GM21515 (cell line): Measurements from ENCODE around the gene WDFY2.

ENCODE experiments used
- ATAC-seq: cut with Tn5 transposase; IDR thresholded peaks from one replicate; pipeline ENCODE4 v1.9.1; 2021; ENCODE audit not compliant: unreplicated experiment

WDFY2 gene

GRCh38 chr13:51811046-51811445, 226.8 kb downstream of the WDFY2 start:
- ATAC-seq: no peak

- no peak for ATAC-seq
Measured at GRCh38 chr13:51811920-51812451, 227.7 kb downstream of the WDFY2 start.

- ATAC-seq: no peak
Measured at GRCh38 chr13:51814071-51814470, 229.8 kb downstream of the WDFY2 start.

- peak; percentile 68 for ATAC-seq
Measured at GRCh38 chr13:51814825-51815650, 230.8 kb downstream of the WDFY2 start.

GRCh38 chr13:51815848-51816247, 231.6 kb downstream of the WDFY2 start:
- ATAC-seq: no peak

DNA sequence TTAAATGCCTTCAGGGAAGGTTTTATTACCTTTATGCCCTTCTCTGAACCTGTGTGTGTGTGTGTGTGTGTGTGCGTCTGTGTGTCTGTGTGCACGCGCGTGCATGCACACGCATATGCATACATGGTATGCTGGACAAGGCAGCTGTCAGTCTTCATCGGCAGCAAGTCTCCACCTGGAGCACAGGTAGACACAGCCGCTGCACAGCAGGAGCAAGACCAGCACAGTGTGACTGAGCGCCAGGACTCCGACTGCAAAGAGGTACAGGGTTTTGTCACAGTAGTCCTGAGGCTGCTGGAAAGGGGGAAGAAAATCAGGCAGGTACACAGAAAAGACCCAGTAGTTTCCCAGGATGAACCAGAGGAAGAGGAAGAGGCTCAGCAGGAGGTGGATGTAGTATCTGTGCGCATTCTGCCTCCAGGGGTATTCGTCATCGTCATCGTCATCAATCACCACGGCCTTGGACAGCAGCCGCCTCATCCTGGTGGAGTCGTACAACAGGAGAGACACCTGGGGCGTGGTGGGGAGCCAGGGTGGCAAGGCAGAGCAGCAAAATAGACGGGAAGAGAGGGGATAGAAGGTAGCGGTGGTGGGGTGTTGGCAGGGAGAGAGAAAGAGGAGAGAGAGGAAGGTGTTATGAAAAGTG, 232.5 kb downstream of the WDFY2 start:
- no peak for ATAC-seq
